Endothelial cell of umbilical vein (primary cell): ENCODE measurements around the gene SCAMP2. TPM values are rescaled to one million over a fixed set of nuclear protein-coding genes. Genes with fewer than 3 reads are reported as not detected.

Experiments
- BruUV-seq: library from RNA; stranded (reverse); fragments of 400-500 nt; replicated peaks from 2 replicates; lab custom pipeline; 2021; lab: Mats Ljungman, UMichigan
- CTCF ChIA-PET: fragments of 300-600, 350-600 bp; sonication (Branson Sonifier 250); formaldehyde crosslinking; loops from one replicate; lab custom pipeline; 2021; ENCODE audit warnings: antibody characterized with exemption, inconsistent platforms; lab: Charles Lee
- POLR2A ChIA-PET: fragments of 300-600, 350-600 bp; sonication (Branson Sonifier 250); formaldehyde crosslinking; loops from one replicate; lab custom pipeline; 2021; ENCODE audit warnings: antibody characterized with exemption, inconsistent platforms; lab: Charles Lee
- DNase-seq: peaks from one replicate; pipeline ENCODE4 v3.0.0-alpha.2; 2011; ENCODE audit warnings: low read depth, low spot score
- FAIRE-seq: peaks from 2 replicates; lab custom pipeline; 2011; peaks lifted over from hg19 to GRCh38; lab: Jason Lieb, UNC
- H2AFZ ChIP-seq: 2 replicates; pipeline ENCODE4 v1.6.0; 2012; ENCODE audit warnings: low read depth, low read length, control low read depth, inconsistent platforms
- H3K27ac ChIP-seq: 2 replicates; pipeline ENCODE4 v1.5.1; 2011; ENCODE audit warnings: low read depth, mild to moderate bottlenecking, control low read depth, low read length, moderate library complexity; ENCODE audit not compliant: insufficient read depth
- H3K27me3 ChIP-seq, 2 experiments: 2 replicates each; pipeline versions ENCODE4 v1.6.0 to v1.6.1; 2011; ENCODE audit warnings: low read length in 2 of 2, mixed read lengths in 1 of 2; ENCODE audit not compliant: control insufficient read depth in 2 of 2, insufficient read depth in 2 of 2
- H3K36me3 ChIP-seq, 2 experiments: 2 replicates in 1 of 2; 3 replicates in 1 of 2; pipeline ENCODE4 v1.5.1; 2011; ENCODE audit warnings: low read length in 2 of 2, mild to moderate bottlenecking in 1 of 2, moderate library complexity in 1 of 2; ENCODE audit not compliant: control insufficient read depth in 2 of 2, insufficient read depth in 2 of 2; ENCODE audit errors: extremely low read depth in 1 of 2
- H3K4me1 ChIP-seq: 3 replicates; pipeline ENCODE4 v1.5.1; 2011; ENCODE audit warnings: mild to moderate bottlenecking, low read length; ENCODE audit not compliant: control insufficient read depth, insufficient read depth; ENCODE audit errors: extremely low read depth
- H3K4me2 ChIP-seq: 2 replicates; pipeline ENCODE4 v1.6.1; 2011; ENCODE audit warnings: low read length, control low read depth, mixed read lengths; ENCODE audit not compliant: insufficient read depth
- H3K4me3 ChIP-seq, 3 experiments: fragments of 200-600 bp in 1 of 3; sonication (generic), shearing (Covaris generic) in 1 of 3; replicated peaks in 1 of 3; 2 replicates each; pipeline ENCODE4 v1.5.1; 2011 to 2016; ENCODE audit warnings: control low read depth in 3 of 3, low read length in 3 of 3, mild to moderate bottlenecking in 2 of 3, inconsistent platforms in 1 of 3, low read depth in 1 of 3, moderate library complexity in 1 of 3; ENCODE audit not compliant: insufficient read depth in 1 of 3
- H3K79me2 ChIP-seq: 2 replicates; pipeline ENCODE4 v1.6.0; 2012; ENCODE audit warnings: low read length, inconsistent platforms; ENCODE audit not compliant: control insufficient read depth, insufficient read depth
- H3K9ac ChIP-seq: replicated peaks from 2 replicates; pipeline ENCODE3; 2011; ENCODE audit warnings: low read length, control low read depth; ENCODE audit not compliant: insufficient read depth; ENCODE audit errors: extremely low read depth
- H3K9me1 ChIP-seq: replicated peaks from 3 replicates; pipeline ENCODE4 v1.6.0; 2011; ENCODE audit warnings: mild to moderate bottlenecking, low read length; ENCODE audit not compliant: control insufficient read depth, insufficient read depth; ENCODE audit errors: extremely low read depth
- H3K9me3 ChIP-seq: replicated peaks from 2 replicates; pipeline ENCODE4 v1.5.1; 2012; ENCODE audit warnings: low read length, inconsistent platforms; ENCODE audit not compliant: control insufficient read depth, insufficient read depth
- H4K20me1 ChIP-seq: replicated peaks from 2 replicates; pipeline ENCODE3; 2011; ENCODE audit warnings: mild to moderate bottlenecking, low read length; ENCODE audit not compliant: control insufficient read depth, insufficient read depth; ENCODE audit errors: extremely low read depth
- EZH2 ChIP-seq: IDR thresholded peaks from 2 replicates; pipeline ENCODE4 v1.6.1; 2012; ENCODE audit warnings: borderline replicate concordance, low read depth, mild to moderate bottlenecking, moderate library complexity, low read length, inconsistent platforms; ENCODE audit not compliant: severe bottlenecking
- GATA2 ChIP-seq: IDR thresholded peaks from 2 replicates; pipeline ENCODE4 v1.7.0; 2011; ENCODE audit warnings: low read depth, mild to moderate bottlenecking, moderate library complexity, mixed read lengths, low read length; ENCODE audit not compliant: insufficient read length, insufficient read depth
- JUN ChIP-seq: IDR thresholded peaks from 2 replicates; pipeline ENCODE4 v1.6.1; 2011; ENCODE audit warnings: borderline replicate concordance, low read depth; ENCODE audit not compliant: insufficient read length, insufficient read depth
- MYC ChIP-seq: IDR thresholded peaks from one replicate; pipeline ENCODE4 v1.6.1; 2011; ENCODE audit warnings: mild to moderate bottlenecking, low read depth, low read length
- POLR2A ChIP-seq: IDR thresholded peaks from 2 replicates; pipeline ENCODE4 v1.6.1; 2012; ENCODE audit warnings: low read depth, mild to moderate bottlenecking, control low read depth, low read length
- POLR2AphosphoS5 ChIP-seq: IDR thresholded peaks from 2 replicates; pipeline ENCODE4 v1.6.1; 2012; ENCODE audit warnings: low read depth, mild to moderate bottlenecking, control low read depth, low read length, moderate library complexity; ENCODE audit not compliant: insufficient read depth
- dilution Hi-C: fragments of 300-500 bp; cut with MboI; formaldehyde crosslinking; loops from one replicate; pipeline ENCODE4 v1.15.0; 2019; ENCODE audit warnings: low sequenced_read_pairs; ENCODE audit not compliant: extremely low pct_ligation_motif_present
- intact Hi-C: fragments of 100-400 bp; cut with micrococcal nuclease; formaldehyde crosslinking; loops from one replicate; pipeline ENCODE4 v1.10.0; 2022
- polyA plus RNA-seq, 4 experiments: library from polyadenylated mRNA; depleted of rRNA in 3 of 4; stranded (reverse) in 3 of 4; unstranded in 1 of 4; fragments of >200 nt; gene quantifications; 2 replicates each; pipeline versions ENCODE4 v1.2.1 to v1.2.3, GENCODE V29; 2011 to 2012; ENCODE audit warnings: missing spikeins in 1 of 4
- total RNA-seq: library from RNA; stranded (reverse); gene quantifications from 2 replicates; pipeline ENCODE4 v1.2.3, GENCODE V29; 2021
- TF ChIP-seq, protein P1 (sequence below): IDR thresholded peaks from 2 replicates; pipeline ENCODE4 v1.6.1; 2011; ENCODE audit not compliant: insufficient read depth, insufficient read length

SCAMP2 gene
- total and polyA plus RNA-seq, 2 donors (not counting 3 experiments of a cell fraction or from before 2014, with no cell fraction given): 67.3 to 256 TPM

GRCh38 chr15:74884428-74885223 lies 11.5 kb upstream of the SCAMP2 start:
- H2AFZ ChIP-seq: no peak overlapping the region
- DNase-seq (no peak), FAIRE-seq (no peak)
- dilution Hi-C loops: no loop called here
- no peaks in the 10 kb centered on the region for H3K79me2 ChIP-seq
- TF ChIP-seq POLR2AphosphoS5 (no peak), MYC (no peak)
- TF ChIP-seq, protein P1, sequence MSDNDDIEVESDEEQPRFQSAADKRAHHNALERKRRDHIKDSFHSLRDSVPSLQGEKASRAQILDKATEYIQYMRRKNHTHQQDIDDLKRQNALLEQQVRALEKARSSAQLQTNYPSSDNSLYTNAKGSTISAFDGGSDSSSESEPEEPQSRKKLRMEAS: no peak
- H3K27ac ChIP-seq: no peak overlapping the region
- no peak overlapping the region for H3K9ac ChIP-seq
- H3K9me3 ChIP-seq: no peaks in the 10 kb centered on the region
- no peaks in the 10 kb centered on the region for H3K9me1 ChIP-seq
- intact Hi-C loops: no loop called here
- POLR2A ChIA-PET: interaction anchor here (1.2 kb wide), 1 partner anchor 12 kb away, joined by 3 read pairs; the partner anchor contains the start of gene SCAMP2
- CTCF ChIA-PET: interaction anchor here (0.6 to 4.2 kb wide), 4 partner anchors 9 to 17 kb away, joined by 3 to 26 read pairs (median 6); partner anchors contain the start of gene SCAMP2
- no peaks in the 10 kb centered on the region for H3K27me3 ChIP-seq
- H4K20me1 ChIP-seq: no peaks in the 10 kb centered on the region
- H3K4me3 ChIP-seq: no peak overlapping the region
- H3K4me1 ChIP-seq: peaks cover 7% of the 10 kb centered on the region
- no peaks in the 10 kb centered on the region for H3K36me3 ChIP-seq
- no TSS peak for BruUV-seq
- no peak overlapping the region for H3K4me2 ChIP-seq

DNA sequence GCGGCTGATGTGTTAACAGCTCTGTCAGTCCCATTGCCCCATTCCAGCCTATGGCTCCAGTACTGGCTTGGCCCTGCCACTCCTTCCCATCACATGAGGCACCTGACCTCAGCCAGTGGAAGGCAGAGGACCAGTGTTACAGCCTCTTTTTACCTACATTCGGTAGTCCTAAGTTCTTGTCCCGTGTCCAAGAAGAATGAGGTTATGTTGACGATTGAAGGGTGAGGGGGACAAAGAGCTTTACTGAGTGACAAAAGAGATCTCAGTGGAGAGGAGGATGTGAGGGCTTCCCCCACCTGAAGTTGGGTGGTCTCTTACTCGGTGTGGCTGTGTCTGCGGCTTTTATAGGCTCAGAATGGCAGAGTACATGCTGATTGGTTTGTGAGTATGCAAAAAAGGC lies 9.4 kb upstream of the SCAMP2 start:
- H3K4me3 ChIP-seq: no peak overlapping the region
- H4K20me1 ChIP-seq: no peaks in the 10 kb centered on the region
- intact Hi-C loops (no loop called here), dilution Hi-C loops (no loop called here)
- H3K27me3 ChIP-seq: no peaks in the 10 kb centered on the region
- H3K36me3 ChIP-seq: no peaks in the 10 kb centered on the region
- no peaks in the 10 kb centered on the region for H3K4me1 ChIP-seq
- no peaks in the 10 kb centered on the region for H3K9me1 ChIP-seq
- no peak overlapping the region for H3K27ac ChIP-seq
- no peaks in the 10 kb centered on the region for H3K9me3 ChIP-seq
- TF ChIP-seq POLR2A: no peak
- no peak for TF ChIP-seq JUN
- no peak for TF ChIP-seq GATA2
- no peak for TF ChIP-seq EZH2
- FAIRE-seq: no peak
- H3K9ac ChIP-seq: no peak overlapping the region
- no peaks in the 10 kb centered on the region for H3K79me2 ChIP-seq
- ChIA-PET POLR2A (no interaction called here), CTCF (interaction anchor here (2.7 to 4.2 kb wide), 2 partner anchors 9 to 19 kb away, joined by 8 to 26 read pairs; partner anchors contain the start of gene SCAMP2)
- DNase-seq: no peak
- no peak overlapping the region for H3K4me2 ChIP-seq
- no TSS peak for BruUV-seq
- no peak overlapping the region for H2AFZ ChIP-seq
